Measurements from ENCODE around the gene PSME3. TPM values are rescaled to one million over a fixed set of nuclear protein-coding genes. Genes with fewer than 3 reads are reported as not detected.

The PSME3 gene
- total RNA-seq (2022; extraction: Qiagen RNA extraction; ENCODE audit: low read depth), result 225 to 285 TPM (median 238 TPM) in 5 replicates

DNA sequence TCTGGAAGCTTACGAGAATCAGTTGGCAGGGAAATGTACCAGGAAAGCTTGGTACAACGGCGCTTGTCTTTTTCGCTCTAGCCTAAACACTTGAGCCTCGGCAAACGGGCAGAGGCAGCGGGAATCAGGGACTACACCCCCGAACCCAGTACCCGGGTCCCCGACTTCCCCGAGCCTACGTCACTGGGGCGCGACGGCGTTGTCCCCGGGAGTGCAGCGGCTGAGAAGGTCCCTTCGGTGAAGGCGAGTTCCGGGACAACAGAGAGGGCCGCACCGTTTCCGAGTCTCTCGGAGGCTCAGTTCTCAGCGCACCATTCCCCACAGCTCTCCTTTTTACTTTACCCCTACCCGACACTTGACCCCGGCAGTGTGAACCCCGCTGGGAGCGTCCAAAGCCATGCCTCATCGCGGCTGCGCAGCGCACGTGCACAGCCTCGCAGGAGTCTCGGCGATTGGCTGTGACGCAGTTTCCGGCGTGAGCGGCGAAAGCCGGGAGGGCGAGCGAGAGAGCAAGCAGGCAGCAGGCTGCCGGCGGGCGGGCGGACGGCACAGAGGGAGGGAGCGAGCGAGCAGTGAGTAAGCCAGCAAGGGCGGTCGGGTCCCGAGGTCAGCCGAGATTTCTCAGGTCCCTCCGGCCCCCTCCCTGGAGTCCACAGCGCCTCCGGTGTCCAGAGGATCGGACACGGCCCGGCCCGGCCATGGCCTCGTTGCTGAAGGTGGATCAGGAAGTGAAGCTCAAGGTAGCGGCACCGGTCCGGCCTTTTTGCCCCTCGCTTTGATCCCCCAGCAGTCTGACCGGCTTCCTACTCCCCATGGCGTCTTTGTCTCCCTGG, at the start of gene PSME3:
Gene PSME3, plus strand, starts transcription at position 464 of the 833 bp plus-strand sequence. Its CDS starts 235 bp downstream, at position 699.

DNA sequence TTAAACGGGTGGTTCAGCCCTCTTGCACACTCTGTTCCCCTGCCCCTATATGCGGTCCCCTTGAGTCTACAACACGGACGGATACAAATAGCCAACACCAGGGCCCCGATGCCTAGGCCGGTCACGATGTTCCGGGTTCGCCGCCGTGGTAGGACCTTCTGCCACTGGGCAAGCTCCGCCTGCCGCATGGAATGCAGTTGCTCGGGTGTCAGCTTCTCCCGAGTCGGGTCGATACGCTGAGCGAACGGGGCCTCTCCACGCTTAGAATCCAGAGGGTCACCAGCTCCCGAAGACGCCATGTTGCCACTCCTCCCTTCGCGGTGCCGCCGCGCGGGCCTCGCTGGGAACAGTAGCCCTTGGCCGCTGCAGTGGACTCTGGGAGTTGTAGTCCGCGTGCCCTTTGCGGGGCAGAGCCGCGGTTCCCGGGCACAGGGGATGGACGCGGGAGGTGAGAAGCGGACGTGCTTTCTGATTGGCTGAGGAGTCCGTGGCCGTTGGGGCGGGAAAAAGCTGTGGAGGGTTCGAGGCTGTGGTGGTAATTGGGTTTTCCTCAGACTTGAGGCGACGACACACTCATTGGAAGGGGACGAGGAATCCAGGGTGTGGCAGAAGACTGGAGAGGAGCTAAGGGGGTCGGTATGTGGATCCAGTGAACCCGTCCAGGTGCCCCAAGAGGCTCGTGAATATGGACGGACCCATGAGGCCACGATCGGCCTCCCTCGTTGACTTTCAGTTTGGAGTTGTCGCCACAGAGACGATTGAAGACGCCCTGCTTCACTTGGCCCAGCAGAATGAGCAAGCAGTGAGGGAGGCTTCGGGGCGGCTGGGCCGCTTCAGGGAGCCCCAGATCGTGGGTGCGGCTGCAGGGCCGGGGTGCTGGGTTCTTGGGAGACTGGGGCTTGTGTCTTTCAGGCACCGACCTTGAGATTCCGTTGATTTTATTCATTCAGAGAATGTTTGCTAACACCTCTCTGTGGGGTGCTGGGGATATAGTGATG, 34.5 kb upstream of the PSME3 start, which contains the start of the genes CNTD1 and COA3:
Gene CNTD1, plus strand, starts transcription at position 479 of the 998 bp plus-strand sequence. Its CDS starts 207 bp downstream, at position 686.
Gene COA3, minus strand, starts transcription at position 322 of the 998 bp plus-strand sequence. Its CDS starts 23 bp downstream, at position 299.

GRCh38 chr17:42844271-42844670, 11.1 kb downstream of the PSME3 start, which contains the start of gene AOC2:
Gene AOC2, plus strand, starts transcription at chr17:42844580. Its CDS starts 47 bp downstream, at chr17:42844627.

DNA sequence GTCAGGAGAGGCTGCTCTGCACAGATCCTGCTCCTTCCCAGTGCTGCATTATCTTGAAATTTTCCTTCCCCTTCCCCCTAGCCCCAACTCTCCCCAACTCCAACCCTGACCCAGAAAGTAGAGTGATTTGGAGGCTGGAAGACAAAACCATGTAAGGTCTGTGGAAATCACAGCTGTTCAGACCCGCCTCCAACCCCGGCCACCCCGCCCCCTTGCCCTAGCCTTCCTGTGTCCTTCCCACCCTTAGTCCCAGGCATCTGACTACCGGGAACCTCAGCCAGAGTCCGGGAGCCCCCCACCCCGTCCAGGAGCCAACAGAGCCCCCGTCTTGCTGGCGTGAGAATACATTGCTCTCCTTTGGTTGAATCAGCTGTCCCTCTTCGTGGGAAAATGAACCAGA, 17.8 kb downstream of the PSME3 start, which contains the start of gene AOC3:
Gene AOC3, plus strand, starts transcription at position 246 of the 400 bp plus-strand sequence. Its CDS starts 145 bp downstream, at position 391.

Other genes with a start within 250 kb of the PSME3 start
- 24.4 to 27.7 TPM (median 26.4 TPM) in 5 replicates for gene RETREG3, start 224.0 kb upstream of the PSME3 start, total RNA-seq (2022; extraction: Qiagen RNA extraction; ENCODE audit: low read depth)
- gene TUBG1, start 223.7 kb upstream of the PSME3 start, total RNA-seq (2022; extraction: Qiagen RNA extraction; ENCODE audit: low read depth), result 131 to 148 TPM (median 141 TPM) in 5 replicates
- gene TUBG2, start 174.1 kb upstream of the PSME3 start, total RNA-seq (2022; extraction: Qiagen RNA extraction; ENCODE audit: low read depth), result 18.8 to 25.6 TPM (median 22.8 TPM) in 5 replicates
- 14.2 to 21.2 TPM (median 17.9 TPM) in 5 replicates for gene PLEKHH3, start 156.4 kb upstream of the PSME3 start, total RNA-seq (2022; extraction: Qiagen RNA extraction; ENCODE audit: low read depth)
- 0.25 to 0.41 TPM (median 0.32 TPM) in 5 replicates for gene CCR10, start 151.6 kb upstream of the PSME3 start, total RNA-seq (2022; extraction: Qiagen RNA extraction; ENCODE audit: low read depth)
- 4.4 to 6.3 TPM (median 5.4 TPM) in 5 replicates for gene CNTNAP1, start 150.9 kb upstream of the PSME3 start, total RNA-seq (2022; extraction: Qiagen RNA extraction; ENCODE audit: low read depth)
- gene EZH1, start 88.4 kb upstream of the PSME3 start, total RNA-seq (2022; extraction: Qiagen RNA extraction; ENCODE audit: low read depth), result 9.2 to 11.7 TPM (median 10.5 TPM) in 5 replicates
- 0.65 to 1.7 TPM (median 1.4 TPM) in 5 replicates for gene RAMP2, start 72.2 kb upstream of the PSME3 start, total RNA-seq (2022; extraction: Qiagen RNA extraction; ENCODE audit: low read depth)
- 121 to 129 TPM (median 125 TPM) in 5 replicates for gene VPS25, start 59.9 kb upstream of the PSME3 start, total RNA-seq (2022; extraction: Qiagen RNA extraction; ENCODE audit: low read depth)
- 0.90 to 1.1 TPM (median 1.0 TPM) in 5 replicates for gene WNK4, start 52.8 kb upstream of the PSME3 start, total RNA-seq (2022; extraction: Qiagen RNA extraction; ENCODE audit: low read depth)
- 125 to 149 TPM (median 135 TPM) in 5 replicates for gene COA3, start 34.7 kb upstream of the PSME3 start, total RNA-seq (2022; extraction: Qiagen RNA extraction; ENCODE audit: low read depth)
- 0.05 to 0.08 TPM (median 0.06 TPM) in 3 of 5 replicates, not detected in the others for gene CNTD1, start 34.5 kb upstream of the PSME3 start, total RNA-seq (2022; extraction: Qiagen RNA extraction; ENCODE audit: low read depth)
- gene BECN1, start 9.1 kb upstream of the PSME3 start, total RNA-seq (2022; extraction: Qiagen RNA extraction; ENCODE audit: low read depth), result 76.1 to 101 TPM (median 78.7 TPM) in 5 replicates
- gene AOC2, start 11.2 kb downstream of the PSME3 start, total RNA-seq (2022; extraction: Qiagen RNA extraction; ENCODE audit: low read depth), result 1.8 to 2.3 TPM (median 1.9 TPM) in 5 replicates
- gene AOC3, start 17.8 kb downstream of the PSME3 start, total RNA-seq (2022; extraction: Qiagen RNA extraction; ENCODE audit: low read depth), result 1.1 to 2.2 TPM (median 1.4 TPM) in 5 replicates
- not detected in 5 replicates for gene G6PC1, start 67.4 kb downstream of the PSME3 start, total RNA-seq (2022; extraction: Qiagen RNA extraction; ENCODE audit: low read depth)
- 53.8 to 58.0 TPM (median 57.6 TPM) in 5 replicates for gene AARSD1, start 131.1 kb downstream of the PSME3 start, total RNA-seq (2022; extraction: Qiagen RNA extraction; ENCODE audit: low read depth)
- 0.73 to 2.0 TPM (median 1.0 TPM) in 5 replicates for gene PTGES3L, start 146.7 kb downstream of the PSME3 start, total RNA-seq (2022; extraction: Qiagen RNA extraction; ENCODE audit: low read depth)
- 20.6 to 23.0 TPM (median 22.1 TPM) in 5 replicates for gene RUNDC1, start 147.2 kb downstream of the PSME3 start, total RNA-seq (2022; extraction: Qiagen RNA extraction; ENCODE audit: low read depth)
- gene RPL27, start 165.0 kb downstream of the PSME3 start, total RNA-seq (2022; extraction: Qiagen RNA extraction; ENCODE audit: low read depth), result 2,973 to 3,984 TPM (median 3,050 TPM) in 5 replicates
- gene IFI35, start 173.4 kb downstream of the PSME3 start, total RNA-seq (2022; extraction: Qiagen RNA extraction; ENCODE audit: low read depth), result 18.2 to 21.6 TPM (median 18.9 TPM) in 5 replicates
- 211 to 235 TPM (median 231 TPM) in 5 replicates for gene VAT1, start 189.0 kb downstream of the PSME3 start, total RNA-seq (2022; extraction: Qiagen RNA extraction; ENCODE audit: low read depth)
- gene RND2, start 191.8 kb downstream of the PSME3 start, total RNA-seq (2022; extraction: Qiagen RNA extraction; ENCODE audit: low read depth), result 0.07 to 0.29 TPM (median 0.17 TPM) in 5 replicates